Testis (tissue), 3 donors: ENCODE data around the gene SEMA3C. TPM values are rescaled to one million over a fixed set of nuclear protein-coding genes. Genes with fewer than 3 reads are reported as not detected.

ENCODE experiments used
- DNase-seq: peaks from one replicate; pipeline ENCODE4 v3.0.0-alpha.2; 2019
- H3K27ac ChIP-seq, 2 donors: fragments of 200-600 bp; sonication (generic); one replicate each; pipeline ENCODE4 v1.5.1; 2019
- H3K27me3 ChIP-seq: fragments of 200-600 bp; sonication (generic); one replicate; pipeline ENCODE4 v1.5.1; 2019
- H3K36me3 ChIP-seq: fragments of 200-600 bp; sonication (generic); one replicate; pipeline ENCODE4 v1.5.1; 2017; ENCODE audit warnings: low read depth; ENCODE audit errors: missing control alignments
- H3K4me1 ChIP-seq: fragments of 200-600 bp; sonication (generic); one replicate; pipeline ENCODE4 v1.5.1; 2019
- H3K4me3 ChIP-seq, 2 donors: fragments of 200-600 bp; sonication (generic); one replicate each; pipeline ENCODE4 v1.5.1; 2017 to 2019
- H3K9me3 ChIP-seq: fragments of 200-600 bp; sonication (generic); one replicate; pipeline ENCODE4 v1.5.1; 2017
- CTCF ChIP-seq, 3 experiments: fragments of 450-650 bp in 2 of 3; fragments of 200-600 bp in 1 of 3; sonication (generic) in 1 of 3; IDR thresholded peaks; one replicate each; pipeline ENCODE4 v1.5.1; 2016 to 2019; ENCODE audit warnings: antibody characterized with exemption in 3 of 3, mild to moderate bottlenecking in 2 of 3, moderate library complexity in 1 of 3
- POLR2A ChIP-seq: fragments of 450-650 bp; IDR thresholded peaks from one replicate; pipeline ENCODE4 v1.6.1; 2017; ENCODE audit warnings: antibody characterized with exemption, mild to moderate bottlenecking, moderate library complexity
- WGBS, 2 donors: methylation state at CpG; one replicate each; pipeline ENCODE4 v1.1.5; 2018; 5-methylcytosine and 5-hydroxymethylcytosine counted together
- intact Hi-C: fragments of 100-400 bp; cut with DNase I; formaldehyde crosslinking; loops from one replicate; pipeline ENCODE4 v1.15.1; 2023; ENCODE audit warnings: low total_unique reads
- polyA plus RNA-seq: library from polyadenylated mRNA; stranded (reverse); fragments of 350-450 nt; fragmentation: Illumina TruSeq; extraction: RNeasy Lipid Tissue Mini Kit (QIAGEN cat#74804); gene quantifications from one replicate; pipeline ENCODE4 v1.2.3, GENCODE V29; 2014; ENCODE audit warnings: low read depth, low replicate concordance; ENCODE audit not compliant: insufficient read depth
- total RNA-seq, 2 donors: library from RNA; depleted of rRNA; stranded (reverse); fragments of >200 nt; gene quantifications; one replicate each; pipeline ENCODE4 v1.2.3, GENCODE V29; 2016

Gene SEMA3C
- total and polyA plus RNA-seq, 3 donors from 2014 or later, result 23.1 to 113 (median 78.8) TPM

GRCh38 chr7:80726666-80727065 is 192.2 kb downstream of the SEMA3C start:
- intact Hi-C loops, result no loop called here
- Histone ChIP-seq H3K4me3 (no peak overlapping the region), H3K9me3 (no peaks in the 10 kb centered on the region), H3K4me1 (peaks cover 7% of the 10 kb centered on the region), H3K27ac (no peak overlapping the region), H3K36me3 (no peaks in the 10 kb centered on the region), H3K27me3 (no peaks in the 10 kb centered on the region)
- TF ChIP-seq POLR2A, result no peak
- TF ChIP-seq CTCF (IDR thresholded peaks at IDR 0.05), result no peak
- no peak for DNase-seq
- 79% methylated on average over 3 of the region's 3 CpGs for whole genome bisulfite sequencing, 2 donors

DNA sequence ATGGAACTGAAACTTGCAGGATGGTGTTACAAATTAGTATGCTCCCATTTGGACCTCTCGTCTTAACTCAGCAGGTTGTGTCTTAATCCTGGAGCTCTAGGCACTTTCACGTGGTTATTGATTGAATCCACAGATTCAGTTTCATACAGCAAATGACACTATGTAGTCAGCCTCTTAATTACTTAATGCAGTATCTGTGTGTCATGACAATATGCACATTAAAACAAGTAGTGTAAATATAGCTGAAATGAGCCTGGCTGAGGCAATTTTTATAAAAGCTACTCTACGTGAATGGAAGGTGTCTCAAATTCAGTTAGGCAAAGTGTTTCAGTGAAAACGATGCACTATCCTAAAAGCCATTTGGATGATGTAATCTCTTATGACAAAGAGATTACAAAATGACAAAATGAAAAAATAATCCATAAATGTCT is 193.7 kb downstream of the SEMA3C start:
- no peak overlapping the region for H3K4me3 ChIP-seq
- WGBS, 2 donors, result 84 to 85% methylated on average over 4 of the region's 4 CpGs
- H3K4me1 ChIP-seq, result peaks cover 7% of the 10 kb centered on the region

GRCh38 chr7:80724249-80724871 is 194.5 kb downstream of the SEMA3C start:
- no peak overlapping the region for H3K4me3 ChIP-seq
- no peaks in the 10 kb centered on the region for H3K36me3 ChIP-seq
- intact Hi-C loops, result no loop called here
- no peak overlapping the region for H3K27ac ChIP-seq
- DNase-seq, result no peak
- no peaks in the 10 kb centered on the region for H3K27me3 ChIP-seq
- no peak for TF ChIP-seq CTCF (IDR thresholded peaks at IDR 0.05)
- no peak for TF ChIP-seq POLR2A
- H3K4me1 ChIP-seq, result peaks cover 5% of the 10 kb centered on the region
- H3K9me3 ChIP-seq, result no peaks in the 10 kb centered on the region
- WGBS, 2 donors, result 64 to 65% methylated on average over 4 of the region's 4 CpGs

More for the DNA sequence above, 193.7 kb downstream of the SEMA3C start:
- Histone ChIP-seq H3K27ac (no peak overlapping the region), H3K9me3 (no peaks in the 10 kb centered on the region), H3K27me3 (no peaks in the 10 kb centered on the region), H3K36me3 (no peaks in the 10 kb centered on the region)
- no peak for DNase-seq
- intact Hi-C loops, result no loop called here
- TF ChIP-seq POLR2A, result no peak
- TF ChIP-seq CTCF (IDR thresholded peaks at IDR 0.05), result no peak

DNA sequence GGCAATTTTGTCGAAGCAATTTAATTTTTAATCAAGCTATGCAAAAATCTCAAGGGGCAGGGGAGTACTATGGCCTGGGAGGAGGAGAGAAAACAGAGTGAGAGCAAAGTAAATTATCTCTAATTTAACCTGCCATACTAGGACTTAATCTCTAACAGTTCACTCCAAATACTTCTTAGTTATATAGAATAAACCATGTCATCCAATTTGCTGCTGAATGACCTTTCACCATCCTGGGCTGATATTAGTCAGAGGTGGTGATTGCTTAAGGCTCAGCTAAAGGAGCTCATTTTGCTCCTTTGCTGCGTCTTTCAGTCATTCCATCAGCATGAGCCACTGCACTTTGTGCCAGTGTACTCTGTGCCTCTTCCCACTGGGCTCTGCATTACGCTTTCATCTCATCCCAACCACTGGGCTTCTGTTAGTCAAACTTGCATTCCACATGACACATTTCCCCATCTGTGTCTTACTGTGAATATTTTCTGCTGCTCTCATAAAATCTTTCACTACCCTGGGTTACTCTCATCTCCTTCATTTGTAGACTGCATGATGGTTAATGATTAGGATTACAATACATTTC is 196.1 kb downstream of the SEMA3C start:
- intact Hi-C loops, result no loop called here
- no peak overlapping the region for H3K27ac ChIP-seq
- 72 to 74% methylated on average over 3 of the region's 3 CpGs for WGBS, 2 donors

More for the DNA sequence above, 196.1 kb downstream of the SEMA3C start:
- Histone ChIP-seq H3K4me3 (no peak overlapping the region), H3K36me3 (no peaks in the 10 kb centered on the region), H3K9me3 (no peaks in the 10 kb centered on the region), H3K4me1 (no peaks in the 10 kb centered on the region), H3K27me3 (no peaks in the 10 kb centered on the region)
- no peak for DNase-seq
- no peak for TF ChIP-seq POLR2A
- TF ChIP-seq CTCF (IDR thresholded peaks at IDR 0.05), result no peak
